Ovary (tissue), 9 donors: ENCODE measurements around the gene TRIOBP. TPM values are rescaled to one million over a fixed set of nuclear protein-coding genes. Genes with fewer than 3 reads are reported as not detected.
A peak's percentile ranks its signal among the peaks of the same experiment; 100 is the strongest.
"Not testable (repeated sequence)": the region's sequence is repeated elsewhere in the genome, so short reads cannot be mapped to it uniquely, and the experiment has no call there.

ENCODE experiments used
- DNase-seq, 5 donors: peaks; one replicate each; pipeline ENCODE4 v3.0.0-alpha.2; 2019 to 2020
- H3K27ac ChIP-seq, 2 donors: fragments of 200-600 bp; one replicate each; pipeline versions ENCODE4 v1.5.1 to v1.8.0; 2019 to 2022
- H3K27me3 ChIP-seq: fragments of 200-600 bp; one replicate; pipeline ENCODE4 v1.8.0; 2022
- H3K36me3 ChIP-seq: fragments of 200-600 bp; sonication (generic); one replicate; pipeline ENCODE4 v1.5.1; 2019
- H3K4me1 ChIP-seq: one replicate; pipeline ENCODE4 v1.8.1; 2013; ENCODE audit warnings: mild to moderate bottlenecking, moderate library complexity; ENCODE audit not compliant: insufficient read depth
- H3K4me3 ChIP-seq: fragments of 200-600 bp; sonication (generic); one replicate; pipeline ENCODE4 v1.5.1; 2017
- H3K9me3 ChIP-seq, 2 donors: fragments of 200-600 bp in 1 of 2; sonication (generic) in 1 of 2; one replicate each; pipeline versions ENCODE4 v1.5.1 to v1.8.1; 2013 to 2019; ENCODE audit warnings: mild to moderate bottlenecking in 1 of 2, moderate library complexity in 1 of 2
- EP300 ChIP-seq: sonication (generic); formaldehyde crosslinking; IDR thresholded peaks from one replicate; pipeline ENCODE4 v1.6.1; 2017; ENCODE audit warnings: antibody characterized with exemption
- POLR2A ChIP-seq: fragments of 450-650 bp; IDR thresholded peaks from one replicate; pipeline ENCODE4 v1.6.1; 2017; ENCODE audit warnings: antibody characterized with exemption, mild to moderate bottlenecking, moderate library complexity
- WGBS, 3 donors: extraction: QIAGEN DNeasy Blood & Tissue Kit in 1 of 3; methylation state at CpG; one replicate each; pipeline versions ENCODE4 v1.1.5 to v1.1.7; 2013 to 2017; 5-methylcytosine and 5-hydroxymethylcytosine counted together
- intact Hi-C, 4 donors: fragments of 100-400 bp; cut with DNase I; formaldehyde crosslinking; loops; one replicate each; pipeline versions ENCODE4 v1.11.0 to v1.15.1; 2022 to 2023
- polyA plus RNA-seq, 2 donors: library from polyadenylated mRNA; stranded (reverse); fragments of 200-250 nt in 1 of 2; fragments of 350-450 nt in 1 of 2; fragmentation: Illumina TruSeq in 1 of 2; extraction: RNeasy Lipid Tissue Mini Kit (QIAGEN cat#74804) in 1 of 2; gene quantifications; one replicate each; pipeline ENCODE4 v1.2.3, GENCODE V29; 2013 to 2014
- total RNA-seq, 7 donors: library from RNA; depleted of rRNA in 2 of 7; stranded (reverse); fragments of >200 nt in 2 of 7; fragmentation: NEBNext Ultra II Directional in 3 of 7; extraction: Animal tissue kit (Norgen Biotek cat#: 25700) in 3 of 7; gene quantifications; one replicate each; pipeline versions ENCODE4 v1.1.0 to v1.2.4, GENCODE V29; 2016 to 2023
- TF ChIP-seq, protein P1 (sequence below), 3 donors: fragments of 450-650 bp in 2 of 3; fragments of 200-600 bp in 1 of 3; IDR thresholded peaks; one replicate each; pipeline versions ENCODE4 v1.5.1 to v1.8.0; 2016 to 2022; ENCODE audit warnings: antibody characterized with exemption in 3 of 3, mild to moderate bottlenecking in 1 of 3
- donor health status: DM: no; HTN: no; CAD: no; lungs with moderate emphysema.
- donor health status: DM: no; HTN: no; CAD: no.
- donor health status: Bipolar disorder and iron deficiency.
- donor health status: DM: yes; HTN: yes; CAD: no.
- donor health status: DM: no; HTN: no; CAD: no.
- donor health status: DM: yes; HTN: yes; CAD: no.

Gene TRIOBP
- total and polyA plus RNA-seq, 9 donors = 19.5 to 175 (median 86.8) TPM

DNA sequence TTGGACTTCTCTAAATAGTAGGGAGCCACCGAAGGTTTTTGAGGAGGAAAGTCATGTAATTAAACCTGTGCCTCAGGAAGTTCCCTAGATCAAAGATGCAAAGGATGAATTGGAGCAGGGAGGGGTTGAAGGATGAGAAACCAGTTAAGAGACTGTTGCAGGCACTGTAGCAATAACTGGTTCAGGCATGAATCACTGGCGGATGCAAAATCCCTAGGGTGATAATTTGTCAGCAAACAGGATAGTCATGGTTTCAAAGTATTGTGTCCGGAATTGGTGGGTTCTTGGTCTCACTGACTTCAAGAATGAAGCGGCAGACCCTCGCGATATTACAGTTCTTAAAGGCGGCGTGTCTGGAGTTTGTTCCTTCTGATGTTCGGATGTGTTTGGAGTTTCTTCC is 19.9 kb downstream of the TRIOBP start:
- H3K9me3 ChIP-seq = no peaks in the 10 kb centered on the region
- DNase-seq = no peak
- H3K36me3 ChIP-seq = no peaks in the 10 kb centered on the region
- 92 to 96% (median 94%) methylated on average over 9 of the region's 9 CpGs for WGBS, 3 donors
- no peaks in the 10 kb centered on the region for H3K27me3 ChIP-seq
- TF ChIP-seq POLR2A (no peak), EP300 (no peak)
- TF ChIP-seq, protein P1, sequence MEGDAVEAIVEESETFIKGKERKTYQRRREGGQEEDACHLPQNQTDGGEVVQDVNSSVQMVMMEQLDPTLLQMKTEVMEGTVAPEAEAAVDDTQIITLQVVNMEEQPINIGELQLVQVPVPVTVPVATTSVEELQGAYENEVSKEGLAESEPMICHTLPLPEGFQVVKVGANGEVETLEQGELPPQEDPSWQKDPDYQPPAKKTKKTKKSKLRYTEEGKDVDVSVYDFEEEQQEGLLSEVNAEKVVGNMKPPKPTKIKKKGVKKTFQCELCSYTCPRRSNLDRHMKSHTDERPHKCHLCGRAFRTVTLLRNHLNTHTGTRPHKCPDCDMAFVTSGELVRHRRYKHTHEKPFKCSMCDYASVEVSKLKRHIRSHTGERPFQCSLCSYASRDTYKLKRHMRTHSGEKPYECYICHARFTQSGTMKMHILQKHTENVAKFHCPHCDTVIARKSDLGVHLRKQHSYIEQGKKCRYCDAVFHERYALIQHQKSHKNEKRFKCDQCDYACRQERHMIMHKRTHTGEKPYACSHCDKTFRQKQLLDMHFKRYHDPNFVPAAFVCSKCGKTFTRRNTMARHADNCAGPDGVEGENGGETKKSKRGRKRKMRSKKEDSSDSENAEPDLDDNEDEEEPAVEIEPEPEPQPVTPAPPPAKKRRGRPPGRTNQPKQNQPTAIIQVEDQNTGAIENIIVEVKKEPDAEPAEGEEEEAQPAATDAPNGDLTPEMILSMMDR (IDR thresholded peaks at IDR 0.05) = no peak
- intact Hi-C loops = no loop called here
- H3K4me1 ChIP-seq = no peaks in the 10 kb centered on the region
- no peak overlapping the region for H3K4me3 ChIP-seq
- H3K27ac ChIP-seq = no peak overlapping the region

DNA sequence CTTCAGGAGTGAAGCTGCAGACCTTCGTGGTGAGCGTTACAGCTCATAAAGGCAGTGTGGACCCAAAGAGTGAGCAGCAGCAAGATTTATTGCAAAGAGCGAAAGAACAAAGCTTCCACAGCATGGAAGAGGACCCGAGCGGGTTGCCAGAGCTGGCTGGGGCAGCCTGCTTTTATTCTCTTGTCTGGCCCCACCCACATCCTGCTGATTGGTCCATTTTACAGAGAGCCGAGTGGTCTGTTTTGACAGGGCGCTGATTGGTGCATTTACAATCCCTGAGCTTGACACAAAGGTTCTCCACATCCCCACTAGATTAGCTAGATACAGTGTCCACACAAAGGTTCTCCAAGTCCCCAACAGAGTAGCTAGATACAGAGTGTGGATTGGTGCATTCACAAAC is 20.4 kb downstream of the TRIOBP start:
- H3K36me3 ChIP-seq, H3K4me1 ChIP-seq, H3K27ac ChIP-seq, DNase-seq, intact Hi-C loops, H3K9me3 ChIP-seq, H3K4me3 ChIP-seq, H3K27me3 ChIP-seq: not testable (repeated sequence)
- WGBS, 3 donors = 88 to 92% (median 88%) methylated on average over 7 of the region's 7 CpGs

DNA sequence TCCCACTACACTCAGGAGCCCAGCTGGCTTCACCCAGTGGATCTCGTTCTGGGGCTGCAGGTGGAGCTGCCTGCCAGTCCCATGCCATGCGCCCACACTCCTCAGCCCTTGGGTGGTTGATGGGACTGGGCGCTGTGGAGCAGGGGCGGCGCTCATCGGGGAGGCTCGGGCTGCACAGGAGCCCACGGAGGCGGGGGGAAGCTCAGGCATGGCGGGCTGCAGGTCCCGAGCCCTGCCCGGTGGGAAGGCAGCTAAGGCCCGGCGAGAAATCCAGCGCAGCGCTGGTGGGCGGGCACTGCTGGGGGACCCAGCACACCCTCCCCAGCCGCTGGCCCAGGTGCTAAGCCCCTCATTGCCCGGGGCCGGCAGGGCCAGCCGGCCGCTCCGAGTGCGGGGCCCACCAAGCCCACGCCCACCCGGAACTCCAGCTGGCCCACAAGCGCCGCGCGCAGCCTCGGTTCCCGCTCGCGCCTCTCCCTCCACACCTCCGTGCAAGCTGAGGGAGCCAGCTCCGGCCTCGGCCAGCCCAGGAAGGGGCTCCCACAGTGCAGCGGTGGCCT is 21.0 kb downstream of the TRIOBP start:
- intact Hi-C loops, H3K9me3 ChIP-seq, H3K36me3 ChIP-seq, H3K4me1 ChIP-seq, H3K4me3 ChIP-seq, DNase-seq, H3K27me3 ChIP-seq, H3K27ac ChIP-seq: not testable (repeated sequence)
- WGBS, 3 donors = 92 to 95% (median 94%) methylated on average over 26 to 38 of the region's 38 CpGs

DNA sequence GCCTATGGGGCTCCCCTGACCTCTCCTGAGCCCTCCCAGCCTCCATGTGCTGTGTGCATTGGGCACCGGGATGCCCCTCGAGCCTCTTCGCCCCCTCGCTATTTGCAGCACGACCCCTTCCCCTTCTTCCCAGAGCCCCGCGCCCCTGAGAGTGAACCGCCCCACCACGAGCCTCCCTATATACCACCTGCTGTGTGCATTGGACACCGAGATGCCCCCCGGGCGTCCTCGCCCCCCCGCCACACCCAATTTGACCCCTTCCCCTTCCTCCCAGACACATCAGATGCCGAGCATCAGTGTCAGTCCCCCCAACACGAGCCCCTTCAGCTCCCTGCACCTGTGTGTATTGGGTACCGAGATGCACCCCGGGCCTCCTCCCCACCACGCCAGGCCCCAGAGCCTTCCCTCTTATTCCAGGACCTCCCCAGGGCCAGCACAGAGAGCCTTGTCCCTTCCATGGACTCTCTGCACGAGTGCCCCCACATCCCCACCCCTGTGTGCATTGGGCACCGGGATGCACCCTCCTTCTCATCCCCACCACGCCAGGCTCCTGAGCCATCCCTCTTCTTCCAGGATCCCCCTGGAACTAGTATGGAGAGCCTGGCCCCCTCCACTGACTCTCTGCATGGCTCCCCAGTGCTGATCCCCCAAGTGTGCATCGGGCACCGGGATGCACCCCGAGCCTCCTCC is 28.8 kb downstream of the TRIOBP start:
- WGBS, 3 donors = 91 to 94% (median 93%) methylated on average over 25 of the region's 25 CpGs
- Histone ChIP-seq H3K36me3 (no peaks in the 10 kb centered on the region), H3K27me3 (no peaks in the 10 kb centered on the region), H3K4me1 (peaks cover 2% of the 10 kb centered on the region), H3K4me3 (no peak overlapping the region), H3K27ac (no peak overlapping the region), H3K9me3 (no peaks in the 10 kb centered on the region)
- peak in 1 of 5 donors; percentile 24 for DNase-seq
- TF ChIP-seq, protein P1 (IDR thresholded peaks at IDR 0.05) = no peak
- TF ChIP-seq POLR2A = no peak
- TF ChIP-seq EP300 = no peak
- intact Hi-C loops = no loop called here

DNA sequence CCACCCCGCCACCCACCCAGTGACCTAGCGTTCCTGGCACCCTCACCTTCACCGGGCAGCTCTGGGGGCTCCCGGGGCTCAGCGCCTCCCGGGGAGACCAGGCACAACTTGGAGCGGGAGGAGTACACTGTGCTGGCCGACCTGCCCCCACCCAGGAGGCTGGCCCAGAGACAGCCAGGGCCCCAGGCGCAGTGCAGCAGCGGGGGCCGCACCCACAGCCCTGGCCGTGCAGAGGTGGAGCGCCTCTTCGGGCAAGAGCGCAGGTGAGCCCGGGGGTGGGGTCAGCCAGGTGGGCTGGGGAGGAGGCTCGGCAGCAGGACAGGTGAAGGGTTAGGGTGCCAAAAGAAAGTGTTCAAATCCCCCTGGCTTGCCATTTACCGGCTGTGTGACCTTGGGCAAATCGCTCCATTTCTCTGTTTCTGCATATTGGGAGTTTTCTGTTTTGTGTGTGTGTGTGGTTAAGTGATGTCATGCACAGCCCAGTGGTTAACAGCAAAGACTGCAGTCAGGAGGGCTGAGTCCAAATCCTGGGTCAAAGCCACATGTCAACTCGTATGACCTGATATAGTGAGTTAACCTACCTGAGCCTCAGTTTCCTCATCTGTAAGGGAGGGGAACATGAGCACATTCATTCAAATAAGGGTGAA is 29.5 kb downstream of the TRIOBP start:
- Histone ChIP-seq H3K4me1 (peaks cover 3% of the 10 kb centered on the region), H3K27me3 (no peaks in the 10 kb centered on the region), H3K4me3 (no peak overlapping the region), H3K27ac (no peak overlapping the region), H3K9me3 (no peaks in the 10 kb centered on the region), H3K36me3 (no peaks in the 10 kb centered on the region)
- intact Hi-C loops = no loop called here
- 67 to 73% (median 72%) methylated on average over 11 to 20 of the region's 20 CpGs for WGBS, 3 donors
- peak in 2 of 5 donors; percentile 16 to 52 for DNase-seq
- no peak for TF ChIP-seq EP300
- TF ChIP-seq, protein P1 (IDR thresholded peaks at IDR 0.05) = peak in 1 of 3 donors; percentile 11
